ENCODE data around the gene MAN1C1. TPM values are rescaled to one million over a fixed set of nuclear protein-coding genes. Genes with fewer than 3 reads are reported as not detected.

The MAN1C1 gene
- total and polyA plus RNA-seq, 10 of the 15 experiments (the other 5 are each of a cell fraction or from before 2014, with no cell fraction given): 0.12 to 0.56 (median 0.22) TPM; not detected in 3

DNA sequence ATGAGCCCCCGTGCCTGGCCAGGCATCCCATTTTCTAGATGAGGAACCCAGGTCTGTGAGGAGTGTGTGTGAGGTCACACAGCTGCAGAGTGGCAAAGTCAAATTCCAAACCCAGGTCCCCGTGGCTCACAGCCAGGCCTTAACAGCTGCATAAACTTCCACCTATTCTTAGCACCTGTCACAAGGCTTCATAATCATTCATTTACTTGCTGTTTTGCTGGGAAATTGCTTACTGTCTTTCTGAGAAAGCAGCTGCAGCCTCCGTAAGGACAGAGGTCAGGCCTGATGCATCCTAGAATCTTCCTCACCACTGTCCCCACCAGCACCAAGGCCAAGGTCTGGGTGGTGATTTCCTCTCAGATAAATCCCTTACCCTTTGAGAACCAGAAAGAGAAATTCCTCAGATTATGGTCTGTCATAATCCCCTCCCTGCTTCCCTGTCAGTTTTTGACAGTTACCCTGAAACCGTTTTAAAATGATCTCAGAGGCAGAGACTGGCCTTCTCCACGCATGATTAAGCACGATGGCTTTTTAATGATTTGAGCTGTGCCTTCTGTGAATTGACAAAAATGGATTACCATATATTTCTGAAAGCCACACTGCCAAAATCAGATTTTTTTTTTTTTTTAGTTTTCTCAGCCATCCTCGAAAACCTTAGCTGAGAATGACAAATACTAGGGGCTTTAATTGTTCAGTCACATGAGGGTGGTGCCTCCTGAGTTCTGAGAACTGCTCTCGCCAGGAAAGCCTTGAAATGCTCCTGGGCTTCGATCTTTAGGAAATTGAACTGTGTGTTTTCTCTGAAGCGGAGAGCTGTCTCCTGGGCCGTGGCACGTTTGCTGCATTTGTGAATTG lies 113.4 kb downstream of the MAN1C1 start:
- no peak for TF ChIP-seq RAD21 (IDR thresholded peaks at IDR 0.05; ENCODE audit: insufficient read depth, low read depth, low read length)
- no peak for DNase-seq (ENCODE audit: low read depth, low spot score)
- CTCF ChIA-PET: no interaction called here
- H2AFZ ChIP-seq (ENCODE audit: control insufficient read depth, low read depth, low read length): no peak overlapping the region
- ATAC-seq: no peak
- no peaks in the 10 kb centered on the region for H3K79me2 ChIP-seq (ENCODE audit: control insufficient read depth, insufficient read depth, low read length)
- H3K27ac ChIP-seq (ENCODE audit: control insufficient read depth, insufficient read depth): no peak overlapping the region
- no peaks in the 10 kb centered on the region; the same call in 1 of the 2 replicates for H4K20me1 ChIP-seq (ENCODE audit: control insufficient read depth, insufficient read depth)
- peaks cover 5% of the 10 kb centered on the region for H3K4me1 ChIP-seq (ENCODE audit: control insufficient read depth, insufficient read depth, low read length)
- intact Hi-C loops (cut with micrococcal nuclease; ENCODE audit: unreplicated experiment) (no loop called here), in situ Hi-C loops (cut with MboI) (no loop called here)
- RAD21 ChIA-PET (ENCODE audit: unreplicated experiment): no interaction called here
- 21% methylated on average over 12 of the region's 12 CpGs for WGBS (ENCODE audit: insufficient coverage, insufficient replicate concordance, low lambda C conversion rate, missing lambda C conversion rate)
- H3K9ac ChIP-seq (ENCODE audit: control insufficient read depth, insufficient read depth, low read length): no peak overlapping the region
- H3K4me2 ChIP-seq (ENCODE audit: control insufficient read depth, insufficient read depth): no peak overlapping the region
- POLR2A ChIA-PET: no interaction called here
- no peak overlapping the region for H3K4me3 ChIP-seq
- no peaks in the 10 kb centered on the region; the same call in 1 of the 3 replicates for H3K9me3 ChIP-seq (replicated peaks; ENCODE audit: control insufficient read depth, insufficient read depth, low read length)
- BruUV-seq (replicated peaks): no TSS peak
- no peaks in the 10 kb centered on the region for H3K36me3 ChIP-seq (ENCODE audit: control insufficient read depth in 2 of 2, insufficient read depth in 2 of 2, low read length in 1 of 2)
- H3K27me3 ChIP-seq (replicated peaks in 1 of 2; ENCODE audit: control insufficient read depth in 2 of 2, insufficient read depth in 2 of 2, low read length in 1 of 2): peaks cover 1 to 2% of the 10 kb centered on the region in 2 experiments; a peak in 2 of 4 replicates
- SMC1A ChIA-PET (ENCODE audit: uncharacterized antibody, unreplicated experiment): no interaction called here
- no peak for FAIRE-seq

DNA sequence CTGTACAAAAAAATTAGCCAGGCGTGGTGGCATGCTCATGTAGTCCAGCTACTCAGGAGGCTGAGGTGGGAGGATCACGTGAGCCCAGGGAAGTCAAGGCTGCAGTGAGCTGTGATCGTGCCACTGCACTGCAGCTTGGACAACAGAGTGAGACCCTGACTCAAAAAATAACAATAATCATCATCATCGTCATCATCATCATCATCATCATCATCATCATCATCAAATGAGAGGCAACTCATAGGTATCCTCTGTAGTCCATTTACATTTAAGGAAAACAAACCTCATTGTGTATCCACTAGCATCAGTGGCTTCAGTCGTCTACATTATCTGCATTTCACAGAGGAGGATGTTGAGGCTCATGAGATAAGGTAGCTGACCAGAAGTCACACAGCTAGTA lies 114.6 kb downstream of the MAN1C1 start:
- no peak overlapping the region for H3K27ac ChIP-seq (ENCODE audit: control insufficient read depth, insufficient read depth)
- WGBS (ENCODE audit: insufficient coverage, insufficient replicate concordance, low lambda C conversion rate, missing lambda C conversion rate): 27% methylated on average over 5 of the region's 5 CpGs
- no peaks in the 10 kb centered on the region for H3K36me3 ChIP-seq (ENCODE audit: control insufficient read depth in 2 of 2, insufficient read depth in 2 of 2, low read length in 1 of 2)
- ChIA-PET SMC1A (ENCODE audit: uncharacterized antibody, unreplicated experiment) (no interaction called here), CTCF (interaction anchor here (0.5 kb wide), 1 partner anchor 94 kb away, joined by 3 read pairs; no protein-coding TSS in a partner anchor), RAD21 (ENCODE audit: unreplicated experiment) (no interaction called here), POLR2A (no interaction called here)
- H3K4me2 ChIP-seq (ENCODE audit: control insufficient read depth, insufficient read depth): no peak overlapping the region
- H3K4me1 ChIP-seq (ENCODE audit: control insufficient read depth, insufficient read depth, low read length): peaks cover 5% of the 10 kb centered on the region
- no peak overlapping the region for H3K4me3 ChIP-seq
- no peaks in the 10 kb centered on the region; the same call in 1 of the 3 replicates for H3K9me3 ChIP-seq (replicated peaks; ENCODE audit: control insufficient read depth, insufficient read depth, low read length)
- DNase-seq (ENCODE audit: low read depth, low spot score): no peak
- no peak overlapping the region for H2AFZ ChIP-seq (ENCODE audit: control insufficient read depth, low read depth, low read length)
- no peaks in the 10 kb centered on the region for H4K20me1 ChIP-seq (ENCODE audit: control insufficient read depth, insufficient read depth)
- BruUV-seq (replicated peaks): no TSS peak
- H3K27me3 ChIP-seq (replicated peaks in 1 of 2; ENCODE audit: control insufficient read depth in 2 of 2, insufficient read depth in 2 of 2, low read length in 1 of 2): peaks cover 1 to 2% of the 10 kb centered on the region in 2 experiments; a peak in 3 of 4 replicates
- no peak for FAIRE-seq
- intact Hi-C loops (cut with micrococcal nuclease; ENCODE audit: unreplicated experiment): no loop called here
- no peak overlapping the region for H3K9ac ChIP-seq (ENCODE audit: control insufficient read depth, insufficient read depth, low read length)
- in situ Hi-C loops (cut with MboI): no loop called here
- no peak for ATAC-seq
- no peaks in the 10 kb centered on the region for H3K79me2 ChIP-seq (ENCODE audit: control insufficient read depth, insufficient read depth, low read length)
- TF ChIP-seq MTA2 (IDR thresholded peaks at IDR 0.05; ENCODE audit: low read depth): no peak
- TF ChIP-seq, protein P1, sequence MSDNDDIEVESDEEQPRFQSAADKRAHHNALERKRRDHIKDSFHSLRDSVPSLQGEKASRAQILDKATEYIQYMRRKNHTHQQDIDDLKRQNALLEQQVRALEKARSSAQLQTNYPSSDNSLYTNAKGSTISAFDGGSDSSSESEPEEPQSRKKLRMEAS (IDR thresholded peaks at IDR 0.05; ENCODE audit: low read depth, low read length): no peak
- no peak for TF ChIP-seq ZNF217 (IDR thresholded peaks at IDR 0.05)
- no peak for TF ChIP-seq TARDBP (IDR thresholded peaks at IDR 0.05; ENCODE audit: borderline replicate concordance)
- TF ChIP-seq SMAD5 (IDR thresholded peaks at IDR 0.05; ENCODE audit: low read depth): no peak
- no peak for TF ChIP-seq GABPA (IDR thresholded peaks at IDR 0.05; ENCODE audit: low read depth)
- no peak for TF ChIP-seq HDAC2 (IDR thresholded peaks at IDR 0.05)
- TF ChIP-seq, protein P2, sequence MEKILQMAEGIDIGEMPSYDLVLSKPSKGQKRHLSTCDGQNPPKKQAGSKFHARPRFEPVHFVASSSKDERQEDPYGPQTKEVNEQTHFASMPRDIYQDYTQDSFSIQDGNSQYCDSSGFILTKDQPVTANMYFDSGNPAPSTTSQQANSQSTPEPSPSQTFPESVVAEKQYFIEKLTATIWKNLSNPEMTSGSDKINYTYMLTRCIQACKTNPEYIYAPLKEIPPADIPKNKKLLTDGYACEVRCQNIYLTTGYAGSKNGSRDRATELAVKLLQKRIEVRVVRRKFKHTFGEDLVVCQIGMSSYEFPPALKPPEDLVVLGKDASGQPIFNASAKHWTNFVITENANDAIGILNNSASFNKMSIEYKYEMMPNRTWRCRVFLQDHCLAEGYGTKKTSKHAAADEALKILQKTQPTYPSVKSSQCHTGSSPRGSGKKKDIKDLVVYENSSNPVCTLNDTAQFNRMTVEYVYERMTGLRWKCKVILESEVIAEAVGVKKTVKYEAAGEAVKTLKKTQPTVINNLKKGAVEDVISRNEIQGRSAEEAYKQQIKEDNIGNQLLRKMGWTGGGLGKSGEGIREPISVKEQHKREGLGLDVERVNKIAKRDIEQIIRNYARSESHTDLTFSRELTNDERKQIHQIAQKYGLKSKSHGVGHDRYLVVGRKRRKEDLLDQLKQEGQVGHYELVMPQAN (conservative IDR thresholded peaks at IDR 0.05): no peak
- TF ChIP-seq POLR2AphosphoS5 (IDR thresholded peaks at IDR 0.05; ENCODE audit: low read length): no peak
- TF ChIP-seq FOXK2 (IDR thresholded peaks at IDR 0.05): no peak
- TF ChIP-seq, protein P3, sequence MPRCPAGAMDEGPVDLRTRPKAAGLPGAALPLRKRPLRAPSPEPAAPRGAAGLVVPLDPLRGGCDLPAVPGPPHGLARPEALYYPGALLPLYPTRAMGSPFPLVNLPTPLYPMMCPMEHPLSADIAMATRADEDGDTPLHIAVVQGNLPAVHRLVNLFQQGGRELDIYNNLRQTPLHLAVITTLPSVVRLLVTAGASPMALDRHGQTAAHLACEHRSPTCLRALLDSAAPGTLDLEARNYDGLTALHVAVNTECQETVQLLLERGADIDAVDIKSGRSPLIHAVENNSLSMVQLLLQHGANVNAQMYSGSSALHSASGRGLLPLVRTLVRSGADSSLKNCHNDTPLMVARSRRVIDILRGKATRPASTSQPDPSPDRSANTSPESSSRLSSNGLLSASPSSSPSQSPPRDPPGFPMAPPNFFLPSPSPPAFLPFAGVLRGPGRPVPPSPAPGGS (IDR thresholded peaks at IDR 0.05; ENCODE audit: borderline replicate concordance, insufficient read depth, low read depth, low read length, poor library complexity, severe bottlenecking): no peak
- no peak for TF ChIP-seq SREBF1 (IDR thresholded peaks at IDR 0.05; ENCODE audit: low read length)
- TF ChIP-seq SUZ12 (IDR thresholded peaks at IDR 0.05; ENCODE audit: unreplicated experiment): no peak

All from GM12878 (cell line).